HCT116 (cell line): ENCODE results near the gene ZNF746. TPM values are rescaled to one million over a fixed set of nuclear protein-coding genes. Genes with fewer than 3 reads are reported as not detected.

Experiments
- ATAC-seq: fragments of 200-7000 bp; cut with Tn5 transposase; 2 replicates; pipeline ENCODE4 v1.9.1; 2020; ENCODE audit warnings: mild to moderate bottlenecking, moderate library complexity
- BruUV-seq: library from RNA; stranded (reverse); fragments of 400-500 nt; replicated peaks from 2 replicates; lab custom pipeline; 2021; lab: Mats Ljungman, UMichigan
- CTCF ChIA-PET: fragments of 300-600 bp; sonication (Branson Sonifier 250); formaldehyde crosslinking; loops from one replicate; lab custom pipeline; 2021; ENCODE audit warnings: antibody characterized with exemption; lab: Charles Lee
- POLR2A ChIA-PET: fragments of 300-600, 350-600 bp; sonication (Branson Sonifier 250); formaldehyde crosslinking; loops from one replicate; lab custom pipeline; 2021; ENCODE audit warnings: antibody characterized with exemption; lab: Charles Lee
- RAD21 ChIA-PET, 2 experiments: fragments of 300-600 bp; sonication (Branson Sonifier 250); formaldehyde crosslinking; loops; one replicate each; lab custom pipeline; 2023; ENCODE audit warnings: low total read pairs in 2 of 2; ENCODE audit not compliant: uncharacterized antibody in 2 of 2, unreplicated experiment in 2 of 2, low non-redundant PET in 1 of 2; lab: Charles Lee
- DNase-seq: peaks from one replicate; pipeline ENCODE4 v3.0.0-alpha.2; 2010; ENCODE audit warnings: low read depth, low spot score
- H2AFZ ChIP-seq: fragments of 200-600 bp; shearing (Covaris generic), sonication (generic); 2 replicates; pipeline ENCODE4 v1.6.1; 2017; ENCODE audit warnings: low read depth, mixed run types, mixed read lengths, antibody characterized with exemption, low read length; ENCODE audit not compliant: poor library complexity, severe bottlenecking
- H3K27ac ChIP-seq: 2 replicates; pipeline ENCODE4 v1.5.1; 2012; ENCODE audit warnings: low read depth, low read length
- H3K27me3 ChIP-seq: fragments of 200-600 bp; sonication (generic); 2 replicates; pipeline ENCODE4 v1.6.1; 2016; ENCODE audit warnings: mixed run types, low read length, mixed read lengths; ENCODE audit not compliant: insufficient read depth
- H3K36me3 ChIP-seq, 2 experiments: fragments of 200-500 bp in 1 of 2; fragments of 200-600 bp in 1 of 2; sonication (Bioruptor generic) in 1 of 2; sonication (generic) in 1 of 2; 2 replicates each; pipeline versions ENCODE4 v1.5.1 to v1.6.1; 2014 to 2016; ENCODE audit warnings: low read length in 2 of 2, inconsistent platforms in 1 of 2, mixed read lengths in 1 of 2, mixed run types in 1 of 2; ENCODE audit not compliant: insufficient read depth in 2 of 2, control insufficient read depth in 1 of 2
- H3K4me1 ChIP-seq, 2 experiments: fragments of 200-600 bp in 1 of 2; sonication (generic) in 1 of 2; 2 replicates each; pipeline versions ENCODE4 v1.5.1 to v1.6.1; 2012 to 2017; ENCODE audit warnings: low read length in 2 of 2, inconsistent platforms in 1 of 2, mild to moderate bottlenecking in 1 of 2, mixed read lengths in 1 of 2, mixed run types in 1 of 2, moderate library complexity in 1 of 2; ENCODE audit not compliant: insufficient read depth in 2 of 2, control insufficient read depth in 1 of 2
- H3K4me2 ChIP-seq: fragments of 200-600 bp; sonication (generic); 2 replicates; pipeline ENCODE4 v1.6.1; 2017; ENCODE audit warnings: mixed run types, low read length, mixed read lengths
- H3K4me3 ChIP-seq, 2 experiments: fragments of 200-600 bp in 1 of 2; sonication (generic) in 1 of 2; replicated peaks in 1 of 2; 2 replicates each; pipeline ENCODE4 v1.5.1; 2011 to 2016; ENCODE audit warnings: low read length in 2 of 2, control low read depth in 1 of 2, low read depth in 1 of 2, mild to moderate bottlenecking in 1 of 2, mixed read lengths in 1 of 2, mixed run types in 1 of 2
- H3K79me2 ChIP-seq: fragments of 200-600 bp; sonication (generic); 2 replicates; pipeline ENCODE4 v1.6.1; 2017; ENCODE audit warnings: mild to moderate bottlenecking, mixed run types, low read length, moderate library complexity, mixed read lengths; ENCODE audit not compliant: insufficient read depth
- H3K9ac ChIP-seq: fragments of 200-600 bp; sonication (generic); 2 replicates; pipeline ENCODE4 v1.6.1; 2016; ENCODE audit warnings: low read length, mixed read lengths
- H3K9me2 ChIP-seq: fragments of 200-600 bp; sonication (generic), shearing (Covaris generic); 2 replicates; pipeline ENCODE4 v1.6.1; 2017; ENCODE audit warnings: mixed run types, mild to moderate bottlenecking, moderate library complexity; ENCODE audit not compliant: insufficient read depth
- H3K9me3 ChIP-seq, 2 experiments: fragments of 200-500 bp in 1 of 2; fragments of 200-600 bp in 1 of 2; sonication (Bioruptor generic) in 1 of 2; sonication (generic) in 1 of 2; 2 replicates each; pipeline ENCODE4 v1.6.1; 2014 to 2017; ENCODE audit warnings: low read length in 2 of 2, mixed read lengths in 2 of 2, inconsistent platforms in 1 of 2, low read depth in 1 of 2, mild to moderate bottlenecking in 1 of 2, mixed run types in 1 of 2, moderate library complexity in 1 of 2; ENCODE audit not compliant: control insufficient read depth in 1 of 2, insufficient read depth in 1 of 2
- H4K20me1 ChIP-seq: fragments of 200-600 bp; sonication (generic), shearing (Covaris generic); 2 replicates; pipeline ENCODE4 v1.6.1; 2017; ENCODE audit warnings: mixed run types, mild to moderate bottlenecking, moderate library complexity; ENCODE audit not compliant: insufficient read depth
- EGR1 ChIP-seq: IDR thresholded peaks from 2 replicates; pipeline ENCODE4 v1.6.1; 2012; ENCODE audit warnings: low read depth
- EZH2phosphoT487 ChIP-seq: fragments of 200-600 bp; IDR thresholded peaks from 2 replicates; pipeline ENCODE4 v1.6.1; 2018; ENCODE audit warnings: antibody characterized with exemption, borderline replicate concordance
- FOSL1 ChIP-seq: IDR thresholded peaks from 2 replicates; pipeline ENCODE4 v1.6.1; 2012; ENCODE audit warnings: low read depth
- MAX ChIP-seq: IDR thresholded peaks from 2 replicates; pipeline ENCODE4 v1.6.1; 2012
- RAD21 ChIP-seq: IDR thresholded peaks from 2 replicates; pipeline ENCODE4 v1.6.1; 2012; ENCODE audit warnings: low read depth, mild to moderate bottlenecking
- ZNF274 ChIP-seq: fragments of 200-500 bp; sonication (Bioruptor generic); IDR thresholded peaks from 2 replicates; pipeline ENCODE4 v1.6.1; 2014; ENCODE audit warnings: mild to moderate bottlenecking, low read depth, low read length, inconsistent platforms
- intact Hi-C: fragments of 100-400 bp; cut with micrococcal nuclease; formaldehyde crosslinking; loops from 2 replicates; pipeline ENCODE4 v1.10.0; 2022
- total RNA-seq: library from RNA; stranded (reverse); gene quantifications from one replicate; pipeline ENCODE4 v1.2.1, GENCODE V29; 2021; ENCODE audit not compliant: unreplicated experiment
- TF ChIP-seq, protein P1 (sequence below), 3 experiments: fragments of 200-600 bp in 1 of 3; sonication (generic) in 1 of 3; IDR thresholded peaks in 2 of 3; conservative IDR thresholded peaks in 1 of 3; 2 replicates each; pipeline ENCODE4 v1.5.1; 2012 to 2017; ENCODE audit warnings: low read depth in 2 of 3, low read length in 2 of 3, antibody characterized with exemption in 1 of 3, borderline replicate concordance in 1 of 3, control low read depth in 1 of 3, mild to moderate bottlenecking in 1 of 3, mixed read lengths in 1 of 3, mixed run types in 1 of 3, moderate library complexity in 1 of 3; ENCODE audit not compliant: insufficient read depth in 1 of 3

Gene ZNF746
- total RNA-seq, 1 experiment from 2014 or later, result 18.7 TPM

- TF ChIP-seq ZNF274 (no peak), MAX (no peak), EGR1 (no peak)
- intact Hi-C loops, result no loop called here
- Histone ChIP-seq H3K4me1 (no peaks in the 10 kb centered on the region), H3K9me2 (no peaks in the 10 kb centered on the region), H4K20me1 (no peaks in the 10 kb centered on the region), H3K4me2 (no peak overlapping the region), H3K79me2 (no peaks in the 10 kb centered on the region), H3K27me3 (no peaks in the 10 kb centered on the region), H3K9me3 (no peaks in the 10 kb centered on the region), H3K9ac (no peak overlapping the region), H3K27ac (no peak overlapping the region), H3K4me3 (no peak overlapping the region), H3K36me3 (peaks cover 6 to 9% of the 10 kb centered on the region in 2 experiments; a peak in 3 of 4 replicates), H2AFZ (no peak overlapping the region)
- no TSS peak for BruUV-seq
- POLR2A ChIA-PET, result no interaction called here
- CTCF ChIA-PET, result no interaction called here
- RAD21 ChIA-PET, result no interaction called here
- no peak for ATAC-seq
- DNase-seq, result no peak
These were observed 64.5 kb downstream of the ZNF746 start for GRCh38 chr7:149433124-149433523.

DNA sequence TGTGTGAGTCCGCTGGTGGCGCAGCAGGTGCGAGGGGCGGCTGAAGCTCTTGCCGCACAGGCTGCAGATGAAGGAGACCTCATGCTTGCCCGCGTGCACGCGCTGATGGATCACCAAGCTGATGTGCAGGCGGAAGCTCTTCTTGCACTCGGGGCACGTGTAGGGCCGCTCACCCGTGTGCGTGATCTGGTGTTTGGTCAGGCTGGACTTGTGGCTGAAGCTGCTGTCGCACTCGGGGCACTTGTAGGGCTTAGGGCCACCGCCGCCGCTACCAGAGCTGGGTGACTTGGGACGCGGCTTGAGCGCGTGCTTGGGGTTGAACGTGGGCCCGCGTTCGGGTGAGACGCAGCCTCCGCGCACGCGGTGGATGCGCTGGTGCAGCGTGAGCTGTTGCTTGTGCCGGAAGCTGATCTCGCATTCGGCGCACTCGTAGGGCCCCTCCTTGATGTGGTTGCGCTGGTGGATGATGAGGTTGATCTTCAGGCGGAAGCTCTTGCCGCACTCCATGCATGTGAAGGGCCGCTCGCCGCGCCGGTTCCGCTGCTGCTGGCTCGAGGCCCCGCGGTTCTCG lies 65.4 kb downstream of the ZNF746 start:
- intact Hi-C loops, result no loop called here
- ChIA-PET CTCF (no interaction called here), POLR2A (no interaction called here), RAD21 (no interaction called here)
- Histone ChIP-seq H3K9me3 (no peaks in the 10 kb centered on the region), H3K27ac (no peak overlapping the region), H3K4me1 (no peaks in the 10 kb centered on the region), H3K4me3 (no peak overlapping the region), H2AFZ (no peak overlapping the region), H3K9ac (no peak overlapping the region), H4K20me1 (no peaks in the 10 kb centered on the region), H3K27me3 (no peaks in the 10 kb centered on the region), H3K79me2 (no peaks in the 10 kb centered on the region), H3K9me2 (no peaks in the 10 kb centered on the region), H3K4me2 (no peak overlapping the region), H3K36me3 (peaks cover 6 to 9% of the 10 kb centered on the region in 2 experiments; a peak in 3 of 4 replicates)
- ATAC-seq (no peak), DNase-seq (no peak)
- no TSS peak for BruUV-seq
- TF ChIP-seq FOSL1 (no peak), EGR1 (no peak), EZH2phosphoT487 (no peak), RAD21 (no peak)
- TF ChIP-seq, protein P1, sequence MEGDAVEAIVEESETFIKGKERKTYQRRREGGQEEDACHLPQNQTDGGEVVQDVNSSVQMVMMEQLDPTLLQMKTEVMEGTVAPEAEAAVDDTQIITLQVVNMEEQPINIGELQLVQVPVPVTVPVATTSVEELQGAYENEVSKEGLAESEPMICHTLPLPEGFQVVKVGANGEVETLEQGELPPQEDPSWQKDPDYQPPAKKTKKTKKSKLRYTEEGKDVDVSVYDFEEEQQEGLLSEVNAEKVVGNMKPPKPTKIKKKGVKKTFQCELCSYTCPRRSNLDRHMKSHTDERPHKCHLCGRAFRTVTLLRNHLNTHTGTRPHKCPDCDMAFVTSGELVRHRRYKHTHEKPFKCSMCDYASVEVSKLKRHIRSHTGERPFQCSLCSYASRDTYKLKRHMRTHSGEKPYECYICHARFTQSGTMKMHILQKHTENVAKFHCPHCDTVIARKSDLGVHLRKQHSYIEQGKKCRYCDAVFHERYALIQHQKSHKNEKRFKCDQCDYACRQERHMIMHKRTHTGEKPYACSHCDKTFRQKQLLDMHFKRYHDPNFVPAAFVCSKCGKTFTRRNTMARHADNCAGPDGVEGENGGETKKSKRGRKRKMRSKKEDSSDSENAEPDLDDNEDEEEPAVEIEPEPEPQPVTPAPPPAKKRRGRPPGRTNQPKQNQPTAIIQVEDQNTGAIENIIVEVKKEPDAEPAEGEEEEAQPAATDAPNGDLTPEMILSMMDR (IDR thresholded peaks at IDR 0.05 in 2 of 3, conservative IDR thresholded peaks at IDR 0.05 in 1 of 3; ENCODE audit: borderline replicate concordance in 1 of 3, insufficient read depth in 1 of 3, low read depth in 2 of 3, low read length in 2 of 3), result no peak
